Tibial artery (tissue), 4 donors: ENCODE measurements around the gene IRX4.

ENCODE experiments used
- DNase-seq, 2 donors: peaks; one replicate each; pipeline ENCODE4 v3.0.0-alpha.2; 2019
- H3K27ac ChIP-seq, 2 donors: fragments of 200-600 bp; sonication (generic) in 1 of 2; 1 replicate in 1 of 2; 2 replicates in 1 of 2; pipeline ENCODE4 v1.5.1; 2018 to 2019; ENCODE audit warnings: mild to moderate bottlenecking in 1 of 2
- H3K27me3 ChIP-seq, 2 donors: fragments of 200-600 bp; sonication (generic) in 1 of 2; one replicate each; pipeline versions ENCODE4 v1.5.1 to v1.6.0; 2016 to 2019
- H3K36me3 ChIP-seq, 3 donors: fragments of 200-600 bp; sonication (generic) in 2 of 3; one replicate each; pipeline ENCODE4 v1.5.1; 2016 to 2019; ENCODE audit warnings: mild to moderate bottlenecking in 2 of 3
- H3K4me1 ChIP-seq, 4 donors: fragments of 200-600 bp; sonication (generic) in 2 of 4; 1 replicate in 3 of 4; 2 replicates in 1 of 4; pipeline ENCODE4 v1.5.1; 2016 to 2019
- H3K4me3 ChIP-seq, 2 donors: fragments of 200-600 bp; sonication (generic) in 1 of 2; 1 replicate in 1 of 2; 2 replicates in 1 of 2; pipeline ENCODE4 v1.5.1; 2018 to 2019; ENCODE audit warnings: mild to moderate bottlenecking in 2 of 2
- H3K9me3 ChIP-seq, 3 donors: fragments of 200-600 bp; sonication (generic) in 1 of 3; one replicate each; pipeline ENCODE4 v1.5.1; 2016 to 2019
- CTCF ChIP-seq, 2 experiments: fragments of 200-600 bp in 1 of 2; fragments of 450-650 bp in 1 of 2; IDR thresholded peaks; one replicate each; pipeline ENCODE4 v1.5.1; 2017 to 2019; ENCODE audit warnings: antibody characterized with exemption in 2 of 2, mild to moderate bottlenecking in 1 of 2, moderate library complexity in 1 of 2
- intact Hi-C: fragments of 100-400 bp; cut with DNase I; formaldehyde crosslinking; loops from one replicate; pipeline ENCODE4 v1.15.0; 2023; ENCODE audit warnings: low total_unique reads

IRX4 gene

GRCh38 chr5:1885868-1886845 lies 3.4 kb upstream of the IRX4 start:
- no peak for TF ChIP-seq CTCF (IDR thresholded peaks at IDR 0.05)
- peaks cover 0 to 52% (median 29%) of the 10 kb centered on the region in 4 donors for H3K4me1 ChIP-seq
- no peak for DNase-seq
- no peaks in the 10 kb centered on the region for H3K36me3 ChIP-seq
- peaks cover 0 to 97% of the 10 kb centered on the region in 2 donors for H3K27me3 ChIP-seq
- H3K4me3 ChIP-seq = no peak overlapping the region
- no peak overlapping the region for H3K27ac ChIP-seq
- intact Hi-C loops = no loop called here
- H3K9me3 ChIP-seq = no peaks in the 10 kb centered on the region

- Histone ChIP-seq H3K4me3 (no peak overlapping the region), H3K4me1 (peaks cover 0 to 55% (median 29%) of the 10 kb centered on the region in 4 donors), H3K27me3 (peaks cover 0 to 100% of the 10 kb centered on the region in 2 donors)
Measured at GRCh38 chr5:1885404-1885755, 2.7 kb upstream of the IRX4 start.

GRCh38 chr5:1884678-1885403 lies 2.1 kb upstream of the IRX4 start:
- no peak overlapping the region for H3K27ac ChIP-seq
- no peaks in the 10 kb centered on the region for H3K36me3 ChIP-seq
- TF ChIP-seq CTCF (IDR thresholded peaks at IDR 0.05) = no peak
- H3K27me3 ChIP-seq = peaks cover 0 to 100% of the 10 kb centered on the region in 2 donors
- intact Hi-C loops = no loop called here
- no peak for DNase-seq
- peaks cover 0 to 55% (median 29%) of the 10 kb centered on the region in 4 donors for H3K4me1 ChIP-seq
- no peak overlapping the region for H3K4me3 ChIP-seq
- H3K9me3 ChIP-seq = no peaks in the 10 kb centered on the region

More at GRCh38 chr5:1885404-1885755, 2.7 kb upstream of the IRX4 start:
- intact Hi-C loops = no loop called here
- DNase-seq = no peak
- H3K36me3 ChIP-seq = no peaks in the 10 kb centered on the region
- H3K9me3 ChIP-seq = no peaks in the 10 kb centered on the region
- H3K27ac ChIP-seq = no peak overlapping the region
- no peak for TF ChIP-seq CTCF (IDR thresholded peaks at IDR 0.05)

GRCh38 chr5:1883925-1884677 lies 1.4 kb upstream of the IRX4 start:
- Histone ChIP-seq H3K9me3 (no peaks in the 10 kb centered on the region), H3K4me1 (peaks cover 0 to 55% (median 29%) of the 10 kb centered on the region in 4 donors), H3K36me3 (no peaks in the 10 kb centered on the region), H3K27ac (no peak overlapping the region), H3K4me3 (no peak overlapping the region), H3K27me3 (peaks cover 0 to 100% of the 10 kb centered on the region in 2 donors)
- intact Hi-C loops = no loop called here
- DNase-seq = no peak
- TF ChIP-seq CTCF (IDR thresholded peaks at IDR 0.05) = no peak
